Measurements from ENCODE around the gene GAD1. TPM values are rescaled to one million over a fixed set of nuclear protein-coding genes. Genes with fewer than 3 reads are reported as not detected.
A peak's percentile ranks its signal among the peaks of the same experiment; 100 is the strongest.

GAD1 gene
- polyA plus RNA-seq, 1 of the 3 experiments (the other 2 are of a cell fraction) = 0.20 TPM

- H3K27ac ChIP-seq (ENCODE audit: low read depth in 2 of 2, low read length in 1 of 2) = no peak overlapping the region
- H4K20me1 ChIP-seq (ENCODE audit: insufficient read depth) = no peaks in the 10 kb centered on the region
- H3K27me3 ChIP-seq (ENCODE audit: insufficient read depth) = peaks cover 95% of the 10 kb centered on the region
- no peak overlapping the region for H2AFZ ChIP-seq (ENCODE audit: low read depth)
- no peaks in the 10 kb centered on the region for H3K36me3 ChIP-seq (replicated peaks in 1 of 2; ENCODE audit: control insufficient read depth in 1 of 2, insufficient read depth in 2 of 2, low read length in 1 of 2)
- ChIA-PET CTCF (interaction anchor here (0.6 to 10.8 kb wide), 8 partner anchors 14 to 583 kb away, joined by 3 to 148 read pairs (median 4); partner anchors contain the start of gene ERICH2), POLR2A (no interaction called here)
- no peaks in the 10 kb centered on the region for H3K79me2 ChIP-seq (ENCODE audit: insufficient read depth)
- 22% methylated on average over 27 of the region's 30 CpGs for WGBS (ENCODE audit: low lambda C conversion rate)
- no peak overlapping the region for H3K9ac ChIP-seq
- peak overlapping the region; percentile 74; the same call in 1 of the 2 replicates for H3K4me2 ChIP-seq
- H3K9me3 ChIP-seq = no peaks in the 10 kb centered on the region
- no peaks in the 10 kb centered on the region for H3F3A ChIP-seq (replicated peaks; ENCODE audit: insufficient read depth)
- TF ChIP-seq RXRA (IDR thresholded peaks at IDR 0.05; ENCODE audit: borderline replicate concordance, low read depth) = no peak
- peak; percentile 74; the same call in 1 of the 2 replicates for TF ChIP-seq EZH2phosphoT487 (IDR thresholded peaks at IDR 0.05; ENCODE audit: borderline replicate concordance, low read depth)
- peaks cover 5 to 46% of the 10 kb centered on the region in 2 experiments; a peak in 2 of 4 replicates for H3K4me1 ChIP-seq (ENCODE audit: control insufficient read depth in 1 of 2, insufficient read depth in 2 of 2, low read depth in 1 of 2, low read length in 1 of 2)
- no peak for DNase-seq
- no peak overlapping the region for H3K4me3 ChIP-seq (ENCODE audit: low read depth in 2 of 2, low read length in 1 of 2)
- no peaks in the 10 kb centered on the region for H3K9me2 ChIP-seq
These were observed 2.2 kb downstream of the GAD1 start for GRCh38 chr2:170818752-170819470.

GRCh38 chr2:170819680-170820664, 3.3 kb downstream of the GAD1 start:
- TF ChIP-seq, protein P1, sequence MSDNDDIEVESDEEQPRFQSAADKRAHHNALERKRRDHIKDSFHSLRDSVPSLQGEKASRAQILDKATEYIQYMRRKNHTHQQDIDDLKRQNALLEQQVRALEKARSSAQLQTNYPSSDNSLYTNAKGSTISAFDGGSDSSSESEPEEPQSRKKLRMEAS (IDR thresholded peaks at IDR 0.05; ENCODE audit: low read depth) = 0 out of 2 replicates have a peak, but pooled peaks have one; percentile 32
- TF ChIP-seq RAD21 (IDR thresholded peaks at IDR 0.05; ENCODE audit: low read length) = no peak
- no peak for TF ChIP-seq ZBTB33 (IDR thresholded peaks at IDR 0.05; ENCODE audit: borderline replicate concordance, low read depth)
- TF ChIP-seq FOSL2 (IDR thresholded peaks at IDR 0.05; ENCODE audit: borderline replicate concordance, low read depth) = no peak
- TF ChIP-seq POLR2AphosphoS5 (IDR thresholded peaks at IDR 0.05; ENCODE audit: low read depth, low read length) = no peak
- CTCF ChIA-PET = interaction anchor here (0.6 to 10.8 kb wide), 14 partner anchors 6 to 588 kb away, joined by 3 to 148 read pairs (median 4); partner anchors contain the start of gene GAD1
- POLR2A ChIA-PET = no interaction called here
- Histone ChIP-seq H3F3A (replicated peaks; ENCODE audit: insufficient read depth) (no peaks in the 10 kb centered on the region), H3K4me1 (ENCODE audit: control insufficient read depth in 1 of 2, insufficient read depth in 2 of 2, low read depth in 1 of 2, low read length in 1 of 2) (peaks cover 5 to 46% of the 10 kb centered on the region in 2 experiments; a peak in 2 of 4 replicates), H3K27me3 (ENCODE audit: insufficient read depth) (peaks cover 95% of the 10 kb centered on the region), H2AFZ (ENCODE audit: low read depth) (no peak overlapping the region), H4K20me1 (ENCODE audit: insufficient read depth) (no peaks in the 10 kb centered on the region), H3K36me3 (replicated peaks in 1 of 2; ENCODE audit: control insufficient read depth in 1 of 2, insufficient read depth in 2 of 2, low read length in 1 of 2) (no peaks in the 10 kb centered on the region), H3K4me3 (ENCODE audit: low read depth in 2 of 2, low read length in 1 of 2) (no peak overlapping the region), H3K9me3 (no peaks in the 10 kb centered on the region), H3K9me2 (no peaks in the 10 kb centered on the region), H3K79me2 (ENCODE audit: insufficient read depth) (no peaks in the 10 kb centered on the region), H3K9ac (no peak overlapping the region), H3K27ac (ENCODE audit: low read depth in 2 of 2, low read length in 1 of 2) (no peak overlapping the region), H3K4me2 (peak overlapping the region; percentile 69; the same call in 1 of the 2 replicates)
- DNase-seq = peak; percentile 50
- 31% methylated on average over 43 of the region's 45 CpGs for WGBS (ENCODE audit: low lambda C conversion rate)

All from SK-N-SH (cell line).